ENCODE measurements around the gene XAGE3.
"Not testable (repeated sequence)": the region's sequence is repeated elsewhere in the genome, so short reads cannot be mapped to it uniquely, and the experiment has no call there.

The XAGE3 gene

GRCh38 chrX:52896438-52896837 lies 28.6 kb upstream of the XAGE3 start:
- not testable (repeated sequence) for H3K4me1 ChIP-seq (ENCODE audit: low read depth, poor library complexity, severe bottlenecking); H3K79me2 ChIP-seq (ENCODE audit: insufficient read depth, low read depth); H4K20me1 ChIP-seq (ENCODE audit: insufficient read depth); H2AFZ ChIP-seq (ENCODE audit: low read depth); H3K9ac ChIP-seq; H3K36me3 ChIP-seq (ENCODE audit: insufficient read depth); H3K27me3 ChIP-seq (ENCODE audit: insufficient read depth, low read depth); H3K4me2 ChIP-seq; H3K27ac ChIP-seq; H3K4me3 ChIP-seq (IDR thresholded peaks at IDR 0.05; ENCODE audit: insufficient read depth, low read depth, low read length)

- H3K79me2 ChIP-seq (ENCODE audit: insufficient read depth, low read depth); H3K9ac ChIP-seq: not testable (repeated sequence)
Observed at GRCh38 chrX:52888090-52888489, 20.2 kb upstream of the XAGE3 start.

DNA sequence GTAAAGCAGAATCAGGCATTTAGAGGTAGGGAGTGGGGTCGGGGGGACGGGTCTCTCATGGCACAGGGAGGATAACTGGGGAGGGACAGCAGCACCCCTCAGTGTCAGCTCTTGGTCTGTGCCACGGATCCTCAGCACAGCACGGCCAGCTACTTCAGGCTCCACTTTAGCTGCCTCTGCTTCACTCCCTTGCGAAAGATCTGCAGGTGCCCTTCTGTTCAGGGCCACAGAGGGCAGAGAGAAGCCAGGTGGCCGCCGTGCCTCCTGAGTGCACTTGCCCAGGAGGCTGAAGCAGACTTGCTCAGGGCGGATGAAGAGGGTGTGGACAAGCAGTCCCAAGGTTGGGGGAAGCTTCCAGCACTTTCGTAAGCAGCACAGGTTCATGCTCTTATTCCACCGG lies 19.6 kb upstream of the XAGE3 start:
- H3K27ac ChIP-seq; H3K27me3 ChIP-seq (ENCODE audit: insufficient read depth, low read depth); H3K4me2 ChIP-seq; H3K79me2 ChIP-seq (ENCODE audit: insufficient read depth, low read depth); H2AFZ ChIP-seq (ENCODE audit: low read depth); H3K4me3 ChIP-seq (IDR thresholded peaks at IDR 0.05; ENCODE audit: insufficient read depth, low read depth, low read length); H3K4me1 ChIP-seq (ENCODE audit: low read depth, poor library complexity, severe bottlenecking); H3K36me3 ChIP-seq (ENCODE audit: insufficient read depth); H3K9ac ChIP-seq; H4K20me1 ChIP-seq (ENCODE audit: insufficient read depth): not testable (repeated sequence)

More at GRCh38 chrX:52888090-52888489, 20.2 kb upstream of the XAGE3 start:
- not testable (repeated sequence) for H3K4me3 ChIP-seq (IDR thresholded peaks at IDR 0.05; ENCODE audit: insufficient read depth, low read depth, low read length); H4K20me1 ChIP-seq (ENCODE audit: insufficient read depth); H3K4me2 ChIP-seq; H3K36me3 ChIP-seq (ENCODE audit: insufficient read depth); H3K27me3 ChIP-seq (ENCODE audit: insufficient read depth, low read depth); H3K4me1 ChIP-seq (ENCODE audit: low read depth, poor library complexity, severe bottlenecking); H2AFZ ChIP-seq (ENCODE audit: low read depth); H3K27ac ChIP-seq

DNA sequence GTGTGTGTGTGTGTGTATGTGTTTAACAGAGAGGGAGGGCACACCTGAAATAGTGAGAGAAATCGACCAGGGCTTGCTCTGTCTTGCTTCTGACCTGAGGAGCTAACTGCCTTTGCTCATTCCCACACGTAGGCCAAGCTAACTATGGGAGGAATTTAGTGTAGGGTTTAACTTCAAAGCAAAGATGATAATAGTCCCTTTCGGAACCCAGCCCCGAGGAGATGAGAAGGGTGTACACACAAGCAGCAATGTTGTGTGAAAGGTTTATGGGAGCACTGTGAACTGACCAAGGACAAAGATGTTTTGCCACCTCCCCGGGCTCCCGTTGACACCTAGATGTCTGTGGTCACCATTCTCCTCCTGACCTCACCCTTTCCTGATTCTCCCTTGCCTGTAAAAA lies 8.5 kb upstream of the XAGE3 start:
- H3K79me2 ChIP-seq (ENCODE audit: insufficient read depth, low read depth); H3K27me3 ChIP-seq (ENCODE audit: insufficient read depth, low read depth); H3K27ac ChIP-seq; H3K36me3 ChIP-seq (ENCODE audit: insufficient read depth); H3K4me2 ChIP-seq; H3K4me3 ChIP-seq (IDR thresholded peaks at IDR 0.05; ENCODE audit: insufficient read depth, low read depth, low read length); H3K4me1 ChIP-seq (ENCODE audit: low read depth, poor library complexity, severe bottlenecking); H3K9ac ChIP-seq; H4K20me1 ChIP-seq (ENCODE audit: insufficient read depth); H2AFZ ChIP-seq (ENCODE audit: low read depth): not testable (repeated sequence)

- H2AFZ ChIP-seq (ENCODE audit: low read depth); H3K4me2 ChIP-seq; H3K4me1 ChIP-seq (ENCODE audit: low read depth, poor library complexity, severe bottlenecking); H3K36me3 ChIP-seq (ENCODE audit: insufficient read depth); H3K27ac ChIP-seq; H3K4me3 ChIP-seq (IDR thresholded peaks at IDR 0.05; ENCODE audit: insufficient read depth, low read depth, low read length); H4K20me1 ChIP-seq (ENCODE audit: insufficient read depth); H3K9ac ChIP-seq; H3K79me2 ChIP-seq (ENCODE audit: insufficient read depth, low read depth); H3K27me3 ChIP-seq (ENCODE audit: insufficient read depth, low read depth): not testable (repeated sequence)
Observed at GRCh38 chrX:52875436-52875835, 7.6 kb upstream of the XAGE3 start.

DNA sequence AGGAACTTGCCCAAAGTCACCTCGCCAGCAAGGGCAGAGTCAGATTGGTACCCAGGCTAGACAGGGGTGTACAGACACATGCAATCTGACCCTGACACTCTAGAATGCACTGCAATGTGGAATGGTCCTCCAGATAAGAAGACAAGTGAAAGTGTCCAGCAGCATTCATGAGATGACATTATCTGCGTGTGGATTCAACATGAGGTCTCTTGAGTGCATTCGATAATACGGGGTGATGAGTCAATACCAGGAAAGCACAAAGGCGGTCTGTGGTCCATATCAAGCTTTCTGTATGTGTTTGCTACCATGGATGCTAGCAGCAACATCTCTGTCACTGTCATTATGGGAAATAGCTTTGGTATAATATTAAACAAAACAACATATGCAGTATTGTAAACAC lies 6.8 kb upstream of the XAGE3 start:
- Histone ChIP-seq H3K4me1 (ENCODE audit: low read depth, poor library complexity, severe bottlenecking) (no peaks in the 10 kb centered on the region), H3K27me3 (ENCODE audit: insufficient read depth, low read depth) (no peaks in the 10 kb centered on the region), H2AFZ (ENCODE audit: low read depth) (no peak overlapping the region), H3K79me2 (ENCODE audit: insufficient read depth, low read depth) (no peaks in the 10 kb centered on the region), H4K20me1 (ENCODE audit: insufficient read depth) (no peaks in the 10 kb centered on the region), H3K27ac (no peak overlapping the region), H3K4me3 (IDR thresholded peaks at IDR 0.05; ENCODE audit: insufficient read depth, low read depth, low read length) (no peak overlapping the region), H3K9ac (no peak overlapping the region), H3K4me2 (no peak overlapping the region), H3K36me3 (ENCODE audit: insufficient read depth) (no peaks in the 10 kb centered on the region)
- no peak for TF ChIP-seq CTCF (conservative IDR thresholded peaks at IDR 0.05; ENCODE audit: low read depth, low read length)

- H3K4me2 ChIP-seq; H3K27me3 ChIP-seq (ENCODE audit: insufficient read depth, low read depth); H3K27ac ChIP-seq; H3K4me1 ChIP-seq (ENCODE audit: low read depth, poor library complexity, severe bottlenecking); H3K4me3 ChIP-seq (IDR thresholded peaks at IDR 0.05; ENCODE audit: insufficient read depth, low read depth, low read length); H4K20me1 ChIP-seq (ENCODE audit: insufficient read depth); H3K79me2 ChIP-seq (ENCODE audit: insufficient read depth, low read depth); H3K36me3 ChIP-seq (ENCODE audit: insufficient read depth); H2AFZ ChIP-seq (ENCODE audit: low read depth); H3K9ac ChIP-seq: not testable (repeated sequence)
Observed at GRCh38 chrX:52873825-52874224, 5.9 kb upstream of the XAGE3 start.
